ENCODE results near the gene AFAP1L1.

DNA sequence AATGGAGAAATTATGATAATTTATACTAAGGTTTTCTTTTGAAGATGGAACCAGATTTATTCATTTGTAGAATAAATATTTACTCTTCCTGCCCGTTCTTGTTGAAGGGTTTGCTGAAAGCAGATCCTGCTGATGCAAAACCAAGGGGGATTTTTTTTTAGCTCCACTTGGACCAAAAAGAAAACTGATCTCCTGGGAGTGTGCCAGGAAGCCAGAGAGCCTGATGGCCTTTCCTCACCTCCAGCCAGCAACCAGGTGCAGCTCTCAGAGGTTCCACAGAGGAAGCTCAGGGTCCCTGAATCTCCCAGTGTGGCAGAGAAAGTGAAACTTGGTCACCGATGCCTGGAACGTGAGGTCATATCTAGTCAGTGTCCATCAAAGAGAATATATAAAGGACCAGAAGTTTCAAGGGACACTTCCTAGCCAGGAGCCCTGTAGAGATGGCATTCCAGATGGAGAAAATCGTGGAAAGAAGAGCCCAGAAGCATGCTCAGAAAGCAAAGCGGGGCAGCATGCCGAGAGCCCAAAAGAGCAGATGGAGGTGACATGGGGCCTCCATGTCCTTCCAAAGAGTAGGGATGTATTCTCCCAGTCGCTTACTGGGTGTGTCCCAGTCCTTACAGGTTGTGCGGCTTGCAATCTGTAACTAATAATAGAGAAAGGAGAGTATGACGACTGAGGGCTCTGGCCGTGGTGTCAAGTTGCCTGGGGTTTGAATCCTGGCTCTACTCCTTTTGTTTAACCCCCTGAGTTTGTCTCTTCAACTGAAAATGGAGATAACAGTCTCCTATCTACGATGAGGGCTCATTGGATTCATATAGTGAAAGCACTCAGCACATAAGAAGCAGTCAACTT, 12.2 kb downstream of the AFAP1L1 start:
- TF ChIP-seq, protein P1, sequence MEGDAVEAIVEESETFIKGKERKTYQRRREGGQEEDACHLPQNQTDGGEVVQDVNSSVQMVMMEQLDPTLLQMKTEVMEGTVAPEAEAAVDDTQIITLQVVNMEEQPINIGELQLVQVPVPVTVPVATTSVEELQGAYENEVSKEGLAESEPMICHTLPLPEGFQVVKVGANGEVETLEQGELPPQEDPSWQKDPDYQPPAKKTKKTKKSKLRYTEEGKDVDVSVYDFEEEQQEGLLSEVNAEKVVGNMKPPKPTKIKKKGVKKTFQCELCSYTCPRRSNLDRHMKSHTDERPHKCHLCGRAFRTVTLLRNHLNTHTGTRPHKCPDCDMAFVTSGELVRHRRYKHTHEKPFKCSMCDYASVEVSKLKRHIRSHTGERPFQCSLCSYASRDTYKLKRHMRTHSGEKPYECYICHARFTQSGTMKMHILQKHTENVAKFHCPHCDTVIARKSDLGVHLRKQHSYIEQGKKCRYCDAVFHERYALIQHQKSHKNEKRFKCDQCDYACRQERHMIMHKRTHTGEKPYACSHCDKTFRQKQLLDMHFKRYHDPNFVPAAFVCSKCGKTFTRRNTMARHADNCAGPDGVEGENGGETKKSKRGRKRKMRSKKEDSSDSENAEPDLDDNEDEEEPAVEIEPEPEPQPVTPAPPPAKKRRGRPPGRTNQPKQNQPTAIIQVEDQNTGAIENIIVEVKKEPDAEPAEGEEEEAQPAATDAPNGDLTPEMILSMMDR (IDR thresholded peaks at IDR 0.05), result no peak
- no peak for TF ChIP-seq POLR2A (IDR thresholded peaks at IDR 0.05)
